HG03135 (cell line): ENCODE data around the gene IGF1R.

Experiments used
- ATAC-seq: cut with Tn5 transposase; IDR thresholded peaks from one replicate; pipeline ENCODE4 v1.9.1; 2021; ENCODE audit warnings: mild to moderate bottlenecking, moderate library complexity; ENCODE audit not compliant: unreplicated experiment

Gene IGF1R

GRCh38 chr15:98772895-98773294 is 124.6 kb downstream of the IGF1R start:
- ATAC-seq: no peak

GRCh38 chr15:98773616-98774015 is 125.3 kb downstream of the IGF1R start:
- no peak for ATAC-seq

- no peak for ATAC-seq
Measured at GRCh38 chr15:98774756-98775497, 126.6 kb downstream of the IGF1R start.

GRCh38 chr15:98775498-98776230 is 127.3 kb downstream of the IGF1R start:
- ATAC-seq: no peak

GRCh38 chr15:98776607-98777281 is 128.4 kb downstream of the IGF1R start:
- ATAC-seq: peak; percentile 66

GRCh38 chr15:98777426-98777825 is 129.1 kb downstream of the IGF1R start:
- no peak for ATAC-seq

GRCh38 chr15:98778263-98778959 is 130.1 kb downstream of the IGF1R start:
- ATAC-seq: no peak

GRCh38 chr15:98778960-98779359 is 130.6 kb downstream of the IGF1R start:
- ATAC-seq: no peak

- ATAC-seq: peak; percentile 71
Measured at GRCh38 chr15:98779463-98780071, 131.2 kb downstream of the IGF1R start.

- ATAC-seq: no peak
Measured at GRCh38 chr15:98781838-98782237, 133.5 kb downstream of the IGF1R start.

- ATAC-seq: no peak
Measured at GRCh38 chr15:98782801-98783200, 134.5 kb downstream of the IGF1R start.

GRCh38 chr15:98785431-98785806 is 137.1 kb downstream of the IGF1R start:
- no peak for ATAC-seq

- ATAC-seq: peak; percentile 87
Measured at GRCh38 chr15:98785807-98786621, 137.7 kb downstream of the IGF1R start.

GRCh38 chr15:98786717-98787116 is 138.4 kb downstream of the IGF1R start:
- ATAC-seq: peak; percentile 11

GRCh38 chr15:98787194-98787593 is 138.9 kb downstream of the IGF1R start:
- ATAC-seq: no peak

GRCh38 chr15:98787936-98788757 is 139.8 kb downstream of the IGF1R start:
- no peak for ATAC-seq

GRCh38 chr15:98789020-98789419 is 140.7 kb downstream of the IGF1R start:
- no peak for ATAC-seq

- ATAC-seq: no peak
Measured at GRCh38 chr15:98790270-98790669, 141.9 kb downstream of the IGF1R start.

GRCh38 chr15:98791046-98791701 is 142.8 kb downstream of the IGF1R start:
- ATAC-seq: no peak
